HG03521 (cell line): ENCODE data around the gene DCAKD.

Source experiments
- ATAC-seq: cut with Tn5 transposase; IDR thresholded peaks from one replicate; pipeline ENCODE4 v1.9.1; 2021; ENCODE audit warnings: mild to moderate bottlenecking, moderate library complexity; ENCODE audit not compliant: unreplicated experiment

DCAKD gene

GRCh38 chr17:45031231-45032173 is 19.9 kb downstream of the DCAKD start:
- no peak for ATAC-seq

DNA sequence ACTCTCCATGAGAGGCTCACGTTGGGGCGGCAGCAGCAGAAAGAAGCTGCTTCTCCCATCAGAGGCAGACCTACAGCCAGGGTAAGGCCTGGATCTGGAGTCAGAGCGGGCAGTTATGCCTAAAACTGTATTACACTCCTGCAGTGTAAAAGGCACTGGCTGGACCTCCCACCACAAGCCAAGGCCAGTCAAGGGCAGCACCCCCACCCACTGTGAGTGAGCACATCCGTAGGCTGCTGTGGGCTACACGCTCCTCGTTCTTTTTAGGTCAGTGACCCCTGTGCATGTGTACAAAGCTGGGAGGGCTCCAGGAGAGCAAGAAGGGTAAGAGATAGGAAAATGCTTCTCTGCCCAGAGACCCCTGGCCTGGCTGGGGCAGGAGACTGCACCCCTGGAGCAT is 20.7 kb downstream of the DCAKD start:
- no peak for ATAC-seq

GRCh38 chr17:45029758-45030423 is 21.5 kb downstream of the DCAKD start:
- ATAC-seq, result no peak

- ATAC-seq, result no peak
Measured at GRCh38 chr17:45029096-45029495, 22.3 kb downstream of the DCAKD start.

DNA sequence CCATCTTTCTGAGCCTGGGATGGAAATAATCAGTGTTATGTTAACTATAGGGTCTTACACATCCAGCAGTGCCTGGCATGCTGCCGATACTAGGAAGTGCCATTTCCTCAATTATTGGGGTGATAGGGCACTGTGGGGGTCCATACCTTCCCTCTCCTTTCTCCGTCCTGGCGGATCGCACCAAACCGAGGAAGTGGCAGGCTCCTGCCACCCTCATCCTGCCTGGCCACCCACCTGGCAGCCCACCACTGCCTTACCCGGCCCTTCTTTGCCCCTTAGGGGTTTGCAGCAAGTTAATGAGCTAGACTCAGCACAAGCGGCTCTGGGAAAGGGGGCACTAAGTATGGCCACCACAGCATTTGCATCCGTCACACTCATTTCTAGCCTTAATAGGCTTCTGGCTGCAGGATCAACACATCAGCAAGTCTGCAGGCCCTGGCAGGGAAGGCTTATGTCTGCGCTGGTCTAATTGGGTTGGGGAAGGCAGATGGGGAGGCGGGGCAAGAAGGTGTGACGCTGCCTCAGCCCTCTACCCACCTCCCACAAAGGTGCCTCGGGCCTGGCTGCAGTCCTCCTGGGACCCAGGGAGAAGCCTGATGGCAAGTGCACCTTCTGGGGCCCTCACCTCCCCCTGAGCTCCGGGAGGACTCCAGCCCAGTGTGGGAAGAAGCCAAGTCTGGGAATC is 28.6 kb downstream of the DCAKD start:
- no peak for ATAC-seq

DNA sequence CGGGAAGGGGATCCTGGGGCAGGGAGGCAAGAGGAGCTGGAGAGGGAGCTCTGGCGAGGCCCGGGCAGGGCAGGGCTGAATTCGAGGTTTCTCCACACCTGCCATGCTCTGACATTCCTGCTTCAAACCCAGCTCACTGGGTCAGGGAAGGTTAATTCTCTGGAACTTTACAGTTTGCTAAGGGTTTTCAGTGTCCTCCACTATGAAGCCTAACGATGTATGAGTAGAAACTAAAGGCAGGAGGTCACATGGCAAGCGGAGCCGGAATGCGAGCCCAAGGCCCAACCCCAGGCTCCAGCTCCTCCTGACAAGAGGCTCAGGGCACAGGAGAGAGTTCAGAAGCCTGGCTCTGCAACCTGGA is 29.2 kb downstream of the DCAKD start:
- no peak for ATAC-seq

DNA sequence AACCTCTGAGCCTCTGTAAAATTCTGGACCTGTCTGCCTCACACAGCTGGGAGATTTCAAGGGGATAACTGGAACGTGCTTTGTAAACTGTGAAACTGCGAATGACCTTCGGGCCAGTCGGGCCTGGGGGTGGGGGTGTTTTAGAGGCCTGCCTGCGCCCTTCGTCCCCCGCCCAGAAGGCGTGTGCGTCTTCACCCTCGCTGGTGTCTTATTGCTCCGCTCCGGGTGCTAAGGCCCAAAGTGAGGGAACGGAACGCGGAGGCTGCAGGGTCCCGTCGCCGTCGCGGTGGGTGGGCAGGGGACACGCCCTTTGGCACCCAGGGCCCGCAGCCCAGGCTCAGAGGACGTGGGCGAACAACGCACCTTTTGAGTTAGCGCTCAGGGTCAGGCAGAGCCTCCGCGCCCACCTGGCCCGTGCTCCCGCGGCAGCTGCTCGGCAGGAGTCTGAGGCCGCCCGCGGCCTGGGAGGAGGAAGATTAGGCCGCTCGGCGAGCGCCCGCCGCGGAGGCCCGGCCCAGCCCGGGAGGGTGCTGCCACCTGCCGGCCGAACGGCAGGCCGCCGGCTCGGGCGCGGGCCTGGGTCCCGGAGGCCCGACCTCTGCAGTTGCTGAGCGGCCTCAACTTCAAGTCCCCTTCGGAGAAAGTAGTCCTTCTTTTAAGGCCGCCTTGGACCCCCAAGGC is 29.7 kb downstream of the DCAKD start:
- peak; percentile 62 for ATAC-seq

DNA sequence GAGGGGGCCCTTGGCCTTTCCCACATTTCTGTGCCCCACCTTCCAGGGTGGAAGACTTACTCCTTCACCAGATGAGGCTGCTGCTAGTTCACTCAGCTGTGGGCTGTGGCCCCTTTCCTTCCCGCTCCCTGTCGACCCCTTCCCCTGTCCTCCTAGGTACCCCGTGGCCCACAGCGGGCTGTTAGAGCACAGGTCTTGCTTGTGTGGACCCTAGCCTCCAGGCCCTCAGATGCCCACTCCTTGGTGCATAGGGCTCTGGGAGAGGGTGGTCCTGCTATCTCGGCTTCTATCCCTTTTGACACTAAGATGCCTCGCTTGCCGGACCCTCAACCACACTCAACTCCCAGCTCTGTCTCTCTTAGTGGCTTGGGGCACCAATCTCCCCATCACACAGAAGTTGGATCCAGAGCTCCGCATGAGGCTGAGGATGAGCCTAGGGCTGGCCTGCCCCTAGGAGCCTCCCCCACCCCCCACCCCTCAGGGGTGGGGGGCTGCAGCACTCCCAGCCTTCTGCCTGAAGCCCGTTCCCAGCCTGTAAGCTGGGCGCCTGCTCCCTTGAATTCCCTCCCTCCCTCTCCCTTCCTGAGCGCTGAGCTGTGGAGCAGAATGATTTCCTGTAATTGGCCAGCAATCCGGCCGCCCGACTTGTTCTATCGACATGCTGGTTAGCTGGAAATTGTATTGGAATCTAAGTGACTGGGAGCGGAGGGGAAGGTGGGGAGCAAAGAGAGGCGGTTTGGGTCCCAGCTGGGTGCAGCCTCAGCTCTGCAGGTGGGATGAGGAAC is 30.9 kb downstream of the DCAKD start:
- no peak for ATAC-seq

GRCh38 chr17:45018848-45019711 is 32.4 kb downstream of the DCAKD start:
- ATAC-seq, result no peak

DNA sequence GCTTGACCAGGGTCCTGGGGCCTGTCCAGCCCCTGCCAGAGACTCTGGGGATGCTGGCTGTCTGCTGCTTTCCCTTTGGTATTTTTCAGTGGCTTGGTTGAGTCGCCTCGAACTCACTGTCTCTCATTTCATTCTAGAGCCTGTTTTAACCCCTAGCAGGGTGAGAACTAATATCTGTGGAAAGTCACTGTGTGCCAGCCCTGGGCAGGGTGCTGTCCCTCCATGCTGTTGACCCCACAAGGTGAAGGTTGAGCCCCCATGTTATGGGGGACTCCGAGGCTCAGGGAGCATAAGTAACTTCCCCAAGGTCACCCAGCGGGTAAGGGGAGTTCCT is 33.0 kb downstream of the DCAKD start:
- no peak for ATAC-seq

DNA sequence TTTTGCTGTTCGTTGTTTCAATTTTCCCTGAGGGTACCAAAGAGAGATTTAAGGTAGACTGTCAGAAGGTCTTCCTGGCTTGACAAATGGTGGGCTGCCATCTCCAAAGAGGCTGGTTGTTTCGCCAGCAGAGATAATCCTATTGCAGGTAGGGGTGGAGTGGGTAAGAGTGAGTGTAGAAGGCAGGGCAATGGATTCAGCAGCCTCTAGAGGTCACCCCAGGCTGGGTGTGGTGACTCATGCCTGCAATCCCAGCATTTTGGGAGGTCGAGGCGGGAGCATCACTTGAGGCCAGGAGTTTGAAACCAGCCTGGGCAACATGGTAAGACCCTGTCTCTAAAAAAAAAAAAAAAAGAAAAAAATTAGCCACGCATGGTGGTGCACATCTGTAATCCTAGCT is 34.6 kb downstream of the DCAKD start:
- ATAC-seq, result no peak

DNA sequence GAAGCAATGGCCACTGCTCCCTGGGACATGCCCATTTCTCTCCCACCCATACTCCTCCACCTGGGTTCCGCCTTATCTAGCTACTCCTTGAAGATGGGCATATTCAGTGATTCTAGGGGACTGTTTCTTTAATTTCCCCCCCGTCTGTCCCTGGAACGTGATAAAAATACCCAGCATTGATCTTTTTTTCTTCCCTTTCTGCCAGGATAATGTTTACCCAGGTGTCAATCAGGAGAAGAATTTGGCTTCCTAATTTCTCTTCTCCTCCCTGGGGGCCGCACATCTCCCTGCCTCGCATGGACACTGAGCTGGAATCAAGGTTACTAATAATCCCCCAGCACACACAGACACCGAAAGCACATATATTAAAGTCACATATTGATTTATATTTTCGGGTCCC is 35.2 kb downstream of the DCAKD start:
- no peak for ATAC-seq

DNA sequence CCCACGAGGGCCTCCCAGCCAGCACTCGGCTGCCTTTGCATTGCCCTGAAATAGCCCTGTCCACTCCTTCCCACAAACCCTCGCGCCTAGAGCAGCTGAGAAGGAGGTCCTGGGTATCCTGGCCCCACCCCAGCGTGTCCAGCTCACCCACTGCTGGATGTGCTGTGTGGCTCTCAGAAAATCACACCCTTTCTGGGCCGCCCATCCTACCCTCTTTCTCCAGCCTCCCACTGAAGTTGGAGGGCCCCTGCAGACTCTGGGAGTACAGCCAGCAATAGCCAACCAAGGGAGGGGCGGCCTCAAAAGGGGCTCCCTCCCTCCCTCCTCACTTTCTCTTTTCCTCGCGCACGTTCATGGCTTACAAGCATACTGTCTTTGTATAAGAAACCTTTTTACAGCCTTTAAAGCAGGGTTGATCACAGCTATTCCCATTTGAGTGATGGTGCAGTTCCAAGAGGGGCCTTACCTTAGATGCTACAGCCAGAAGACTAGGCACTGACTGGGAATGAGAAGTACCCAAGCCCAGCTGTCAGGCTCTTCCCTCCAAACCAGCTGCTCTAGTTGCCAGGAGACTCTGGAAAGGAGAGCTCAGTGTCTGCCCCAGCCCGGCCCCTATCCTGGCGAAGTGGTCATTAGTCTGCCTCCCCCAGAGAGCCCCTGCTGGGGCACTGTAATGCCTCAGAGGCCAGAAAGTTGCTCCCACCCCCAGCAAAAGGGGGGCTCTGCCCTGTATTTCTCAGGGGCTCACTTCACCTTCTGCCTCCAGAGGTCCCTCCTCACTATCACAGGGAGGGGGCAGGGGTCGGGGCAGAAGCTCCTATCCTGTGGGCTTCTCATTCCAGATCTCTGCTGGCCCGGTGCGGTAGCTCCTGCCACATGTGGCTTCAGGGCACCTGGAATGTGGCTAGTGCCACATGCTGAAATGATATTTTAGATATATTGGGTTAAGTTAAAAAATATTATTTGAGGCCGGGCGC is 38.1 kb downstream of the DCAKD start:
- ATAC-seq, result no peak

- no peak for ATAC-seq
Measured at GRCh38 chr17:45011767-45012166, 39.7 kb downstream of the DCAKD start.

DNA sequence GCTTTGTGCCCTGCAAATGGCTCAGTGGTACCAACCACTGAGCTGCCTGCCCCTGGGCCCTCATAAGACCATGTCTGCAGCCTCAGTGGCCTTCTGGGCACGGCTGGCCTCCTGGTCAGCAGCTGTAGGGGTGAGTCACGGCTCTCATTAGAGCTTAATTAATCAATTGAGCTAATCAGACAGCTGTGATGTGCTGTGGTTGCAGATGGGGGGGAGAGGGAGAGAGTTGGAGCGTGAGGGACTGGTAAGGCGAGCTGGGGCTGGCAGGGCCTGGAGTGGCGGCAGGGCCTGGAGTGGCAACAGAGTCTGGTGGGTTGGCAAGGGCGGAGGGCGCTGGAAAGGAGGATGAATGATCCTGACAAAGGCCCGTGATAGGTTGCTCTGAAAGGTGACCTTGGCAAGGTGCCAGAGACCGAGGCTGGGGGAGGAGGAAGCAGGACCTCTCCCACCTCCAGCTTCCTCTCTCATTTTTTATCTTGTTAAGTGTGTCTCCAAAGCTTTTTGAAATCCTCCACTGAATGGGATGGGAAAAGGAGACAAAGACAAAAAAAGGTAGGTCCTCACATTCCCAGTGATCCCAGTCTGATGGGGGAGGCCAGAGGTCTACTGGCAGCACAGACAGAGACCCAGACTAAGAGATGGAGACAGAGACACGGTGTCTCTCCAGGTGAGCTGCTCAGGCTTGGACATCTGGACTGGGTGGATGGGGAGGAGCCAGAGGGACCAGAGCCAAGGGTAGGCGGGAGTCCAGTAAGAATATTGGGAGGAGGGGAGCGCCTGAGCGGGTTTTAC is 41.6 kb downstream of the DCAKD start:
- ATAC-seq, result no peak

DNA sequence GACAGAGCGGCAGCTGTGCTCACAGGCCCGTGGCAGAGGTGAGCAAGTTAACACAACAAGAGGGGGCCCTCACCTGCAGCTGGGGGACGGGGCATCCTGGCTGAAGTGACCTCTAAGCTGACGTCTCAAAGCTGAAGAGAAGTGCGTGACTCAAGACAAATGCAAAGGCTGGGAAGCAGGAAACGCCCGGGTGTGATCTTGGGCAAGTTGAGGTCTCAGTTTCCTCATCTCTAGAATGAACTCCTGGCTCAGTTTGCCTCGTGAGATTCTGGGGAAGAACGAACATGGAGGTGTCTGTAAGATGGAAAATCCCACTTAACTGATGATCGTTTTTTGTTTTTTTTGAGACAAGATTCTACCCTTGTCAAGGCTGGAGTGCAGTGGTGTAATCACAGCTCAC is 43.2 kb downstream of the DCAKD start:
- no peak for ATAC-seq

DNA sequence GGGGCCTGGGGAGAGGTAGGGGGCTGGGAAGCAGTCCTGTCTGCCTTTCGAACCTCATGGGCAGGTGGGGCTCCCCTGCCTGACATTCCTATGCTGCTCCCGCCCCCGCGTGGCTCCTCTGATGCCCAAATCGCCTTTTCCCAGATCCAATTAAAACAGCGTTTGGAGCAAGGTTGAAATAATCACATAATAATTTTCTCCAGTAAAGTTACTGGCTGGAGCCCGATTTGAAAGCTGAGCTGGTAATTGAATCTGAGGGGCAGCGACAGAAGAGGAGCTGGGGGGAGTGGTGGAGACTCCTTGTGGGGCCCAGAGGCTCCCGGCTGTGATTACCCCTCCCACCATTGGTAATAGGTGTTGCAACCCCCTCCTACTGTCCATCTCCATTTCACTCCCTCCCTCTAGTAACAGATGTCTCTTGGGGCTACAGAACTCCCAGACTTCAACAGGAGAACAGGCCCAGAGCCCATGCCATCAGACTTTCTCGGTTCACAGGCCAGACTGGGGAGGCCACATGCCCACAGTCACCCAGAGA is 44.4 kb downstream of the DCAKD start:
- no peak for ATAC-seq
